Progenitor cell of endocrine pancreas (in vitro differentiated cells): ENCODE data around the gene STRN3. TPM values are rescaled to one million over a fixed set of nuclear protein-coding genes. Genes with fewer than 3 reads are reported as not detected.
"Not testable (repeated sequence)": the region's sequence is repeated elsewhere in the genome, so short reads cannot be mapped to it uniquely, and the experiment has no call there.

Experiments used
- DNase-seq: peaks from one replicate; pipeline ENCODE4 v3.0.0; 2021; ENCODE audit warnings: low spot score; ENCODE audit not compliant: unreplicated experiment
- H3K27ac Mint-ChIP-seq: 2 replicates; pipeline ENCODE4 v1.8.0; 2021; ENCODE audit warnings: mild to moderate bottlenecking, moderate library complexity, mixed read lengths
- H3K27me3 Mint-ChIP-seq: 2 replicates; pipeline ENCODE4 v1.8.0; 2021; ENCODE audit warnings: mixed read lengths
- H3K36me3 Mint-ChIP-seq: 2 replicates; pipeline ENCODE4 v1.8.0; 2022; ENCODE audit warnings: mixed read lengths; ENCODE audit not compliant: insufficient read depth
- H3K4me1 Mint-ChIP-seq: 2 replicates; pipeline ENCODE4 v1.8.0; 2021; ENCODE audit warnings: low read depth, mixed read lengths
- H3K4me3 Mint-ChIP-seq: 2 replicates; pipeline ENCODE4 v1.8.0; 2021; ENCODE audit warnings: low read depth, mild to moderate bottlenecking, moderate library complexity, mixed read lengths
- H3K9me3 Mint-ChIP-seq: 2 replicates; pipeline ENCODE4 v1.8.0; 2021; ENCODE audit warnings: low read depth, mixed read lengths
- total RNA-seq: library from RNA; stranded (reverse); gene quantifications from 2 replicates; pipeline ENCODE4 v1.2.1, GENCODE V29; 2021
- TF ChIP-seq, protein P1 (sequence below): fragments of 200-600 bp; sonication (generic); IDR thresholded peaks from one replicate; pipeline ENCODE4 v1.5.0; 2021; ENCODE audit warnings: antibody characterized with exemption, mild to moderate bottlenecking; ENCODE audit not compliant: unreplicated experiment

The STRN3 gene
- total RNA-seq, 1 donor from 2014 or later = 46.7 TPM

DNA sequence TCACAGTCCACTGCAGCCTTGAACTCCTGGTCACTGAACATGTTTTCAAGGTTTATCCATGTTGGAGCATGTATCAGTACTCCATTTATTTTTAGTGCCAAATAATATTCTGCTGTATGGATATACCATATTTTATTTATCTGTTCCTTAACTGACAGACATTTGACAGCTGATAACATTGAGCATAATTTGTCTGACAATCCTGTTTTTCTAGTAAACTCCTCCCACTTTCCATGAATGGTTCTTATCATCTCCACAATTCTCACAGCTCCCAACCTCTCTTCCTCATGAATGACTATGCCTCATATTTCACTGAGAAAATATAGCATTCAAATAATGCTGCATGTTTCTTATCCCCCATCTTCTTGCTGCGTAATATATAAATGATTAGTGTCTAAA lies 118.5 kb downstream of the STRN3 start:
- H3K4me3 Mint-ChIP-seq = no peak overlapping the region
- peaks cover 17% of the 10 kb centered on the region for H3K36me3 Mint-ChIP-seq
- no peaks in the 10 kb centered on the region for H3K27me3 Mint-ChIP-seq
- TF ChIP-seq, protein P1, sequence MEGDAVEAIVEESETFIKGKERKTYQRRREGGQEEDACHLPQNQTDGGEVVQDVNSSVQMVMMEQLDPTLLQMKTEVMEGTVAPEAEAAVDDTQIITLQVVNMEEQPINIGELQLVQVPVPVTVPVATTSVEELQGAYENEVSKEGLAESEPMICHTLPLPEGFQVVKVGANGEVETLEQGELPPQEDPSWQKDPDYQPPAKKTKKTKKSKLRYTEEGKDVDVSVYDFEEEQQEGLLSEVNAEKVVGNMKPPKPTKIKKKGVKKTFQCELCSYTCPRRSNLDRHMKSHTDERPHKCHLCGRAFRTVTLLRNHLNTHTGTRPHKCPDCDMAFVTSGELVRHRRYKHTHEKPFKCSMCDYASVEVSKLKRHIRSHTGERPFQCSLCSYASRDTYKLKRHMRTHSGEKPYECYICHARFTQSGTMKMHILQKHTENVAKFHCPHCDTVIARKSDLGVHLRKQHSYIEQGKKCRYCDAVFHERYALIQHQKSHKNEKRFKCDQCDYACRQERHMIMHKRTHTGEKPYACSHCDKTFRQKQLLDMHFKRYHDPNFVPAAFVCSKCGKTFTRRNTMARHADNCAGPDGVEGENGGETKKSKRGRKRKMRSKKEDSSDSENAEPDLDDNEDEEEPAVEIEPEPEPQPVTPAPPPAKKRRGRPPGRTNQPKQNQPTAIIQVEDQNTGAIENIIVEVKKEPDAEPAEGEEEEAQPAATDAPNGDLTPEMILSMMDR = no peak
- no peaks in the 10 kb centered on the region for H3K9me3 Mint-ChIP-seq
- H3K27ac Mint-ChIP-seq = no peak overlapping the region
- no peak for DNase-seq
- H3K4me1 Mint-ChIP-seq = no peaks in the 10 kb centered on the region

DNA sequence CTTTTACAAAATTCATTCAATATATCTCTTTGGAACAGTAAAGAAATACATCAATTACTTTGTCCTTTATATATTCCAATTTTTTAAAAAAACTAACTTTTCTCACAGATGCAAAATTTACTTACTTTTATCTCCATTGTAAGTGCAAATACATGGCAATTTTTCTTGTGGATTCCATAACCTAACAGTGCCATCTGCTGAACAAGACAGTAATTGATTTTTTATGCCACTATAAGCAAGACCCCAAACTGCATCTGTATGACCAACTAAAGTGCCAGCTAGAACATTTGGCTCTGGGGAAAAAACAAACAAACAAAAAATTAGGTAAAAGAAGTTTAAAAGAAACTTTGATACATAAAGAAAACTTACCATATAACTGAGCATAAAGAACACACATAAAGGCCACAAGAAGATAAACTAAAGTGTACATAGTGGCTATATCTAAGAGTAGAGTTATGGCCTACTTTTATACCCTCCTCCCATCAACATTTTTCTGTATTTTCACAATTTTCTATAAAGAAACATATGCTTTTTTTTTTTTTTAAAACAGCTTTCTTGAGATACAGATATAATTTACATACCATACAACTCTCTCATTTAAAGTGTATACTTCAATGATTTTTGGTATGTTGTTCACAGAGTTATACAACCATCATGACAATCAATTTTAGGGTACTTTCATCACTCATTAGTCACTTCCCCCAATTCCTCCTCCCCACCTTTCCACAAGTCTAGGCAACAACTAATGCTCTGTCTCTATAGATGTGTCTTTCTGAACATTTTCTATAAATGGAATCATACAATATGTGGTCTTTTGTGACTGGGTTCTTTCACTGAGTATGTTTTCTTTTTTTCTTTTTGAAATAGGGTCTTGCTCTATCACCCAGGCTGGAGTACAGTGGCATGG lies 119.2 kb downstream of the STRN3 start:
- H3K9me3 Mint-ChIP-seq = no peaks in the 10 kb centered on the region
- H3K27me3 Mint-ChIP-seq = no peaks in the 10 kb centered on the region
- TF ChIP-seq, protein P1 = peak; percentile 13
- no peak overlapping the region for H3K27ac Mint-ChIP-seq
- peaks cover 20% of the 10 kb centered on the region for H3K36me3 Mint-ChIP-seq
- H3K4me3 Mint-ChIP-seq = no peak overlapping the region
- no peak for DNase-seq
- no peaks in the 10 kb centered on the region for H3K4me1 Mint-ChIP-seq

DNA sequence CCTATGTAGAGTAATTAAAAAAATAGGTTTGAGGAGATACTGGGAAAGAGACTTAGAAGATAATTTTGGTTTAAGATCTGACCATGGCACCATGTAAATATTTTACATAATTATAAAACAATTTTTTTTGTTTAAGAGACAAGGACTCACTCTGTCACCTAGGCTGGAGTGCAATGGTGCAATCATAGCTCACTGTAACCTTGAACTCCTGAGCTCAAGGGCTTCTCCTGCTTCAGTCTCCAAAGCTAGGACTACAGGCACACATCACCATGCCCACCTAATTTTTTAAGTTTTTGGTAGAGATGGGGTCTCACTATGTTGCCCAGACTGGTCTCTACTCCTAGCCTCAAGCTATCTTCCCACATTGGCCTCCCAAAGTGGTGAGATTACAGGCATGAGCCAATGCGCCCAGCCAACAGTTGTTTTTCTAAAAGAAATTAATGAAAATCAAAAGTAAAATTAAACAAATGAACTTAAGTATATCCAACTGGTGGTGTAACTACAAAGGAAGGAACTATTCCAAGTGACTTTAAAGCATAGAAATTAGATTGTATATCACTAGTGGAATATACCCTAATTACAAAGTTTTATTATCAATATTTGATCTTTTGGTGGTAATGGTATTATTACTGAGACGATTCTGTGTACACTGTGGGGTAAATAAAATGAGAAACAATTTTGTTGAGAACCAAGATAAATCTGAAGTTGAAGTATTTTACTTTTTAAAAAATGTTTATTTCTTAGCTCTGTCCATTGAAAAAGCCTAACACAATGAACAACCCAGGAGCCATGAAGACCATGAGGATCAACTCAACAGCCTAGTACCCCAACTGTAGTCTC lies 122.7 kb downstream of the STRN3 start:
- Mint-ChIP-seq H3K9me3 (no peaks in the 10 kb centered on the region), H3K36me3 (peaks cover 16% of the 10 kb centered on the region), H3K4me3 (no peak overlapping the region), H3K4me1 (no peaks in the 10 kb centered on the region), H3K27ac (no peak overlapping the region), H3K27me3 (no peaks in the 10 kb centered on the region)
- TF ChIP-seq, protein P1 = no peak
- no peak for DNase-seq

DNA sequence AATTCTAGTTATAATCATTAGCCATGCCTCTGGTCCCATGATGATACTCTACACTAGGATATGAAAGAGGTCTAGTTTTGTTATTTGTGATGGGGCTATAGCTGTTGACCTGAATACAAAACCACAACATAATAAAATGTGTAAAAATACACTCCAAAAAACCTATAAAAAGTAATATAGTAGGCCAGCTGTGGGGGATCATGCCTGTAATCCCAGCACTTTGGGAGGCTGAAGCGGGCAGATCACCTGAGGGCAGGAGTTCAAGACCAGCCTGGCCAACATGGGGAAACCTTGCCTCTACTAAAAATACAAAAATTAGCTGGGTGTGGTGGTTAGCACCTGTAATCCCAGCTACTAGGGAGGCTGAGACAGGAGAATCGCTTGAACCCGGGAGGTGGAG lies 129.1 kb downstream of the STRN3 start:
- H3K4me1 Mint-ChIP-seq, H3K27me3 Mint-ChIP-seq, H3K4me3 Mint-ChIP-seq, H3K9me3 Mint-ChIP-seq, DNase-seq, H3K27ac Mint-ChIP-seq: not testable (repeated sequence)
- H3K36me3 Mint-ChIP-seq = peaks cover 12% of the 10 kb centered on the region

DNA sequence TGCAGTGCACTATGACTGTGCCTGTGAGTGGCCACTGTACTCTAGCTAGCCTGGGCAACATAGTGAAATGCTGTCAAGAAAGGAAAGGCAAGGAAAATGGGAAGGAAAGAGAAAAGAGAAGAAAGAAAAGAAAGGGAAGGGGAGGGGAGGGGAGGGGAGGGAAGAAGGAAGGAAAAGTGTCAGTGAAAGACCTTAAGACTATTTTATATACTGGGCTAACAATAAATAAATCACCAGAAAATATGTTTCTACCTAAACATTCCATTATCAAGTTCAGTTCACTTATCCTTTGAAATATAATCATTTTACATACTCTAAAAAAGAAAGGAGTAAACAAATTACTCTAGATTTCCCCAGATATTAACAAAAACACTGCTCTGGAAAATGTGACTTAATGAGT lies 129.7 kb downstream of the STRN3 start:
- Mint-ChIP-seq H3K27ac (peak overlapping the region; percentile 56), H3K36me3 (peaks cover 9% of the 10 kb centered on the region), H3K4me3 (no peak overlapping the region)

More for the DNA sequence above, 129.7 kb downstream of the STRN3 start:
- no peak for DNase-seq
- TF ChIP-seq, protein P1 = no peak
- H3K9me3 Mint-ChIP-seq = no peaks in the 10 kb centered on the region
- no peaks in the 10 kb centered on the region for H3K27me3 Mint-ChIP-seq
- H3K4me1 Mint-ChIP-seq = no peaks in the 10 kb centered on the region
